ENCODE results near the gene GALNT14. TPM values are rescaled to one million over a fixed set of nuclear protein-coding genes. Genes with fewer than 3 reads are reported as not detected.

The GALNT14 gene
- total RNA-seq, 1 donor from 2014 or later = 0.45 TPM

DNA sequence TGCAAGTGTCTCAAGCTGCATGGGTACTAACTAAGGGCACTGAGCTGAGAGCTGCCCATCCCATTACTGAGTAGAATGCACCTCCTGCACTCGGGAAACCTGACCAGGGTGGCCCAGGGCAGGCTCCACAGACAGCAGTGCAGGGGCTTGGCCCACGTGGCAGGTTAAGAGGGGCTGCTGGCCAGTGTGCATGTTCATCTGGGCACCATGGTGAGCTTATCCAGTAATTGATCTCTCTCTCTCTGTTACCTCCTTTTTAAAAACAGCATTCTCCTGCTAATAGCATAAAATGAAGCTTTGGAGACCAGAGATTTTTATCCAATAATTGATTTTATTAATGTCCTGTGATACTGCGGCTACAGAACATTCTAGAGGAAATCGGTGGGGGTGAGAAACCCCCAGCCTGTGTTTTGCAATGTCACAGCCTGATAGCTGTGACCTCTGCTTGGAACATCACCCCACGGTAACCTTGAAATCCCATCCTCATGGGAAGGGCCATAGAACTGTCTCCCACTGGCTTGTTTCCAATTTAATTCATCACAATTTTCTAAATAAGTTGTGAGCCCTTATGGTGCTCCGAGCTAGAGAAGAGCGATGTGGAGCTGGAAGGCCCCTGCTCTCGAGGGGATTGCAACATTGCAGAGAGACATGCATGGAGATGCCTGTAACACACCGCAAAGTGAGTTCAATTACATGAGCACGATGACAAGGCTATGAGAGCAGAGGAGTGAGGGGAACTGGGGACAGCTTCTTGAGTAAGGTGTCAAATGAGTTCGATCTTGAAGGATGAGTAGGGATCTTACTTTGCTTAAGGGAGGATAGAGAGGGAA lies 143.8 kb downstream of the GALNT14 start:
- ATAC-seq = peak; percentile 37
- intact Hi-C loops (cut with micrococcal nuclease) = no loop called here
- no peak for DNase-seq

DNA sequence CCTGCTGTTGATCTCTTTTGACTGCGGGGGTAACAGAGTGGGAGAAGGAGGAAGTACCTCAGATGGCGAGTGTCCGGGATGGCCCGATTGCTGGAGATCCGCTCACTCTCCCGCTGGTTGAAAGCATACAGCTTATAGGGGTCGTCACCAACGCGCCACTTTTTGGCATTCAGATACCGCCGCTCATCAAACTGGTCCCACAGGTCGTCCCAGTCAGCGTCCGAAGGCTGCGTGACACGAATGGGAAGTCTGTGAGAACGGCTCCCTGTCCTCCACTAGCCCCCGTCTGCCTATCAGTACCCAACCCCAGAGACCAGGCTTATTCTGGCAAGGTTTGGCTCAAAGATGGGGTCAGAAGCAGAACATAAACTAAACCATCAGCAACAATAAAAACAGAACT lies 145.5 kb downstream of the GALNT14 start:
- DNase-seq (no peak), ATAC-seq (no peak)
- intact Hi-C loops (cut with micrococcal nuclease) = no loop called here

DNA sequence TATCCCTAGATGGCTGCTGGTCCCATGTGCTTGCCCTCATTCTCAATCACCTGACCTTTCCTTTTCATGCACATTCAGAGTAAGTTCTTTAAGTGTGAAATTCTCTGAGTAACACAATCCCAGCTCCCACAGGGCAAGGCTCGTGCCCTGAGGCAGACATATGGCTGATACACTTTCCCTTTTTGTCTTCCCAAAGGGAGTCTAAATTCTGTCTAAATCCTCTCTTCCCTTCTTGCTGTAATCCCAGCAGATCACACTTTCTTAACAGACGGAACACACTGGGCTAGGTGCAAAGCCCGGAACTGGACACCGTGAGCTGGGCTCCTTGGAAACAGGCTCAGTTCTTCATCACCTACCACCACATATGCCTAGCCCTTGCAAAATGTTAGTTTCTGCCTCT lies 147.6 kb downstream of the GALNT14 start:
- no peak for DNase-seq
- no peak for ATAC-seq
- intact Hi-C loops (cut with micrococcal nuclease) = no loop called here

DNA sequence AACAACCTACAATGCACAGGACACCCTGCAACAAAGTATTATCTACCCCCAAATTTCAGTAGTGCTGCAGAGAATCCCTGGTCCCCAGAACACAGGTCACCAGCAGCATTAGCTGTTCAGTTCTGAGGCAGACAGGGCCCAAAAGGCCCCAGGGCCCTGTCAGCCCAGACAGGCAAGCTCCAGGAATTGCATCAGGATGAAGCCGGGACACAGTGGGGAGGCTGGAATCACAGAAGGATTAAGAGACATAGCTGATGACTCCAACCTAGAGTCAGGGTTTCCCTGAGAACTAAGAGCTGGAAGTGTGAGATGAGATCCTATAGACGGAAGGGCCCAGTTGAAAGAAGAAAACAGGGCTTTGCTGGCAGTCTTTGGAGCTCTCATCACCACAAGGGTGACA lies 148.1 kb downstream of the GALNT14 start:
- ATAC-seq (no peak), DNase-seq (no peak)
- intact Hi-C loops (cut with micrococcal nuclease) = no loop called here

DNA sequence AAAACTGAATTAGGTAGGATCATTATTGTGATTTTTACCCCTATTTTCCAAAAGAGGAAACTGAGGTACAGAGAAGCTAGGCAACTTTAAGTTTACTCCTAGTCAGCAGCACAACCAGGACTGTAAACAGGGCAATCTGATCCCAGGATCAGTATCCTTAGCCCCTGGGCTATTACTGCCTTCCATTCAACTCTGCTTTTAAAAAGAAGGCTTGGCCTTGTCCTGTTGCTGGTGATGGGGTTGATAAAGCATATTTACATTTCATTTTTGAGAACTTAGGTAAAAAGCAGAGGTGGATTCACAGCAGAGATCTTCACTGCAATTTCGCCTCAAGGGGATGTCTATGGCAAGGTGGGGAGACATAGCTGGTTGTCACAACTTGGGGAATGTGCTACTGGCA lies 148.5 kb downstream of the GALNT14 start:
- intact Hi-C loops (cut with micrococcal nuclease) = no loop called here
- DNase-seq (no peak), ATAC-seq (no peak)

DNA sequence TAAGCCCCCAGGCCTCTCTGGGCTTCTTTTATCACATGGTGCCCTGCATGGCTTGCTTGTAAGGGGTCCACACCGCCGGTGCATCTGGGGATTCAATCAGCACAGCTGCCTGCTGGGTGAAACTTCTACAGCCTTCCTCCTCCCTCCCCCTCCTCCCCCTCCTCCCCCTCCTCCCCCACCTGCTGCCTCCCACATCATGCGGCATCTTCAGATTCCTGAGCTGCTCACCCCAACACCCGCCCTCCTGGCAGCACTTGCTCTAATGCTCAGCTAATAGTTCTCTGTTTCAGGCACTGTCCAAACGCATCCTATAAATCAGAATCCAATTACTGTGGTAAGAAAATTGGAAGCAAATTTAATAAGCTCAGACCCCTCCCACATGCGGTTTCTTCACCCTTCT lies 150.7 kb downstream of the GALNT14 start:
- ATAC-seq = no peak
- intact Hi-C loops (cut with micrococcal nuclease) = no loop called here
- no peak for DNase-seq

DNA sequence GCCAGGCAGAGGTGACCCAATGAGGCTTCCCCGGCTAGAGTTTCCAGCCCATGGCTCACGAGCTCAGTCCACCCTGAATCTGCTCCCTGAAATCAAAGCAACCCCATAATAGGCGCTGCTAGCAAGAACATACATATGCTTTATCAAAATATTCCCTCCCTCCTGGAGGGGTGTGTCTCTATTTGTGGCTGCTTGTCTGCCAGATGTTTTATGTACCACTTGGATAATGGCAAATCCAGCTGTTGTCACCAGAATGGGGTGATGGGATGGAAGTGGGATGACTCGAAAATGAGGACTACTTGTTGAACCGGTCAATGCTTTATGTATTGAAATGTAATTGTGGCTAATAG lies 152.0 kb downstream of the GALNT14 start:
- ATAC-seq = no peak
- no peak for DNase-seq
- intact Hi-C loops (cut with micrococcal nuclease) = no loop called here

DNA sequence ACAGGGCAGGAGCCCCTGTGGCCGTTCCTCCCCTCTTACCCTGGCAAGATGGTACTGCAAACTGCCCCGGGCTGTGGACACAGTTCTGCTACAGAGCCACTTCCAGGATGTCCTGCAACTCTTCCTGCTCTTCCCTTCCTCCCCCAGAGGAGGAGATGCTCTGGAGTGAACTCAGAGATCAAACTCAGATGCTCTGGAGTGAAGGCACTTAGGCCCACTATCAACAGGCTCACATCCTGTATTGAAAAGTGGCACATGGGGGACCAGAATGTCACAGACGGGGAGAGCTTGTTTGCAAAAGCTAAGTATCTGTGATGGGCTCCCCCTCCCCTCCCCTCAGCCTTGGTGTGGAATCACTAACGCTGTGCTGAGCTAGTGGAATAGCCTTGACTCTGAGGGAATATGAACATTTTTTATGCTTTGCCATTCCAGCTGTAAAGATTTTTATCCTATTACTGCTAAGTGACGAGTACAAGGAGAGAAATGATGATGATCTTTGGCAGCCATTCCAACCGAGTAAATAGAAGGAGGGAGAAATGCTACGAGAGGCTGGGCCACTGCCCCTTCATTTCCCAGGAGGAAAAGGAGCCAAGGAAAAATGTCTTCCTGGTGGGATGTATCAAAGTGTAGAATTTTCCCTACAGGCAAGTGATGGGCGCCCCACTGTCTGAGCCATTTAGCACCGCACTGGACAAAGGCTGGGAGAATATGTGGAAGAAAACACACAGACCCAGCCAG lies 152.6 kb downstream of the GALNT14 start:
- ATAC-seq (no peak), DNase-seq (no peak)
- intact Hi-C loops (cut with micrococcal nuclease) = no loop called here

DNA sequence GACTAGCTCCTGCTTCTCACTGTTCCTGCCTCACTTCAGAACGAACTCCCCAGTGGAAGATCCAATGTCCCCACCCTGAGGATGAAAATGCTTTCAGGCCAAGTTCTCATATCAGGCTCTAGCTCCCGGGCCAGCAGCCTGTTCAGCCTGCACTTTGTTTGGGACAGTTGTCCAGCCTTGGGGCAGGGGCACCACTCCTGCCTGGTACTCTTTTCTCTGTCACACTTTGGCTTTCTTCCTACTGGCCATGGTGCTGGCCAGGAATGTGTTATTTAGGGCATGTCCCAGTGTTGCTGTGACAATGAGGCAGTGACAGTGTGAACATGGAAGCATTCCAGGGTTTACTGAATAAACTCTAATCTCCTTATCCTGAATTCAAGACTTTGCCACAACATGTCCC lies 154.1 kb downstream of the GALNT14 start:
- DNase-seq (peak; percentile 69), ATAC-seq (peak; percentile 92)
- intact Hi-C loops (cut with micrococcal nuclease) = no loop called here

DNA sequence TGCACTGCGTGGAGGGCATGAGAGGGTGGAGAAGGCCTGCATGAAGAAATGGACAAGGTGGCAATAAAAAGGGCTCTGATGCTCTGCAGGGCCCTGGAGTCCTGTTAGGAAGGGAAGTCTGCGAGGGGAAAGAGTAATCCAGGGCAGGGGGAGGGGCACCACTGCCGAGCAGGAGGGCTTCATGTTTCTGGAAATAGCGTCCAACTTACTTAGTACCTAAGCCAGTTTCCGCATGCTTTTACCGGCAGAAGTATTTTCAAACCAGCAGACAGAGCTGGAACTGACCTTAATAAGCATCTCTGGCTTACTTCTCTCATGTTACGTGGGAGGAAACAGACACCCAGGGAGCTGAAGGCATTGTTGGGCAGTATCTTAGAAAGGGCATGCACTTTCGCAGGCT lies 156.7 kb downstream of the GALNT14 start:
- ATAC-seq (no peak), DNase-seq (no peak)
- intact Hi-C loops (cut with micrococcal nuclease) = no loop called here

DNA sequence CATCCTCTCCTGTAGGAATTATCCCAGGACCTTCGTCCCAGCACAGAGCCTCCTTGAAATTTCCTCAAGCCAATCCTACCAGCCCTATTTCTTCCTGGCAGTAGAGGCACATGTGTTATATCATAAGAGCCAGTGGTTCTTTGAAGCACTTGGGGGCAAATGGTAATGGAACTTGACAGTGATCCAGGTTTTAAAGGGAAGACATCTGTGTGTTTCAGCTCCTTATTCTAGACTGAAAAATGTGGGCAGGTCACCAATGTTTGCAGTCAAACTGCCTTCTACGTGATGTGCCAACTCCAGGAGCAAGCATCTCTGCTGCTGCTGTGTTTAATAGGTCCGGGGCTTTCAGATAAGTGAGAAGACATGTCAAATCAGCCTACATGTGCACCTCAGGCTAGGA lies 157.1 kb downstream of the GALNT14 start:
- intact Hi-C loops (cut with micrococcal nuclease) = no loop called here
- DNase-seq (no peak), ATAC-seq (no peak)

DNA sequence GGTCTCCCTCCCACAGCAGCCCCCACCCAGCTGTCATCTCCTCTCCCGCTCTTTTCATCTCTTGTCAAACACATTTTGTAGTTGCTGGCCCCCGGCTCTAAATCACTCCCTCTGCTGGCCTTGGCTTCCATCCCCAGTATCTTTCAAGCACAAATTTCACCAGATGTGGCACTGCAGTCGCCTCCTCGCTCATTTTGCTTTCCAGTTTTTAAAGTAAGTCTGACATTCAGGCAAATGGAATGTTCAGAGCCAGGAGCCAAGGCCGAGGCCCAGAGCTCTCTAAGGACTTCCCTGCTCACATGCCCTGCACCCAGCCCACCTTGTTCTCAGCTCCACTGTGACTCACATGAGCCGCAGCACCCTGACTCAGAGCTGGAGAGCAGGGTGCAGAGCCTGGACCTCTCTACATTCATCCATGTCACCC lies 158.4 kb downstream of the GALNT14 start:
- ATAC-seq (peak; percentile 66), DNase-seq (peak; percentile 50)
- intact Hi-C loops (cut with micrococcal nuclease) = no loop called here

DNA sequence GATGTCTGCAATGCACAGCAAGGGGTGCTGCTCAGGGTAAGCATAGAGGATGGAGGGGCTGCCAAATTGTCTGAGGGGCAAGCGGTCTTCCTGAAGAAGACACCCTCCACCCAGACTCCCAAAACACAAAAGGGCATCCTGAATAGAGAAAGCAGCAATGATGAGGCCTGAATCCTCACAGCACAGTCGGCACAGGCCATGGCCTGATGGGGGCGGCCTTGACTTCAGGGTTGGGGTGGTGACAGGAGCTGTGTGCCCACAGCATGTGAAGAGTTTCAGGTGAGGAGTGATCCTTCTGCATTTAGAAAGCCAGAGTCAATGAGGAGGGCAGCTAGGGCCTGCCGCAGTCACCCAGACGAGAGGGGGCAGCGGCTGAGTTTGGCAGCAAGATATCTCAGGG lies 159.4 kb downstream of the GALNT14 start:
- DNase-seq (no peak), ATAC-seq (no peak)
- intact Hi-C loops (cut with micrococcal nuclease) = no loop called here

DNA sequence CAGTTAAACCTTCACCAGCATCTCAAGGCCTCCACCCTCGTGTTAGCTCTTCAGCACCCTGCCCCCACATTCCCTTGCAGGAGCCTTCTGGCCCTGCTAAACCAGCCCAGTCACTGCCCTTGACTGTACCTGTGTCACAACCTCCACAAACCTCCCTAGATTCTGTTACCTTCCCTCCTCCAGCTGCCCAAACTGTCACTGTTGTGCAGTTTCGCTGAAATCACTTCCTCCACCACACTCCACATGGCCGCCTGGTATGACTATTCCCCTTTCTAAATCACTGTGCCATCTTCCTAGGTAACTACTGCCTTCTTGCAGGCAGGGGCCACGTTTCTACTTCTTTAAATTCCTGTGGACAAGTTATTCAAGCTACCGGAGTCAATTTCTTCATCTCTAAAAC lies 160.2 kb downstream of the GALNT14 start:
- ATAC-seq = no peak
- no peak for DNase-seq
- intact Hi-C loops (cut with micrococcal nuclease) = no loop called here

DNA sequence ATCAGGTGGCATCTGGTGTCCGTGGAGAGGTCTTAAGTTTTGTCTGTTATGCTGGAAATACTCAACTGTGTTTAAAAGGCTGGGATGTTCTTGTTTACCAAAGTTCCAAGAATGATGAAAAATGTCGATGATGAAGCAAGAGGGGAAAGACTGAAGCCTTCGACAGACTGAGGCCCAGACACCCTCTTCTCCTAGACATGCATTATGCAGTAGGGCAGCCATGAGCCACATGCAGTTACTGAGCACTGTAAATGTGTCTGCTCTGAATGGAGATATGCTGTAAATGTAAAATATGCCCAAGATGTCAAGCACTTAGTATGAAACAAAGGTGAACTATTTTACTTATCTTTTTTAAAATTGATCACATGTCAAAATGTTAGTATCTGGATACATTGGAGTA lies 163.1 kb downstream of the GALNT14 start:
- intact Hi-C loops (cut with micrococcal nuclease) = no loop called here
- DNase-seq (no peak), ATAC-seq (no peak)

DNA sequence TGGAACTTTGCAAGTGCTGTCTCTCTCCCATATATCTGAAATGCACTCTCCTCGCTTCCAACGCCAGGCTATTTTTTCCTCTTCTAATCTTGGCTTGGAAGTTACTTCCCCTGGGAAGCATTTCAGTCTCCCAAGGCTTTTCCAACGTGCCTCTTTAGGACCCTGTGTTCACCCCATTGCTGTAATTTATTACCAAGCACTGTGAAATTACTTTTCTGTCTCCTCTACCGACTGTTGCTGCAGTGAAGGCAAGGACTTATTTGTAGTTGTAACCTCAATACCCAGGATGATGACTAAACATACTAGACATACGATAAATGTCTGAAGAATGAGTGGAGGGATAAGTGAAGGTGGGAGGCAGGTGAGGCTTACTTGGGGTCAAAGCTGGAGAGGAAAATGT lies 163.7 kb downstream of the GALNT14 start:
- DNase-seq = no peak
- ATAC-seq = peak; percentile 46
- intact Hi-C loops (cut with micrococcal nuclease) = no loop called here

DNA sequence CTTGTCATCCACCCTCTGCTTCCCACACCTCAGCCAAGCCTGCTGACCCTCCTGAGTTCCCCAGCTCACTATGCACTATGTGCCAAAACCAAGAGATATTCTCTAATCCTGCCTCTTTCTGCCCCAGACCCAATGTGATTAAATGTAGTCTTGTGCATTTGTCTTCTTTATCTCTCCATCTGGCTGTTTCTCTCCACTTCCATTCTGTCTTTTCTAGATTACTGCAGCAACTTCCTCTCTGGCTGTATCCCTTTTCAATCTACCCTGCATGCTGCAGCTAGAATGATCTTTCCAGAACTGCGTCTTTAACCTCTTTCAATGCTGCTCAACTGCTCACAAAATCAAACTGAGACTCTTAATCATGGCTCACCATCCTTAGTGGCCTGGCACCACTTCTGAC lies 164.1 kb downstream of the GALNT14 start:
- intact Hi-C loops (cut with micrococcal nuclease) = no loop called here

DNA sequence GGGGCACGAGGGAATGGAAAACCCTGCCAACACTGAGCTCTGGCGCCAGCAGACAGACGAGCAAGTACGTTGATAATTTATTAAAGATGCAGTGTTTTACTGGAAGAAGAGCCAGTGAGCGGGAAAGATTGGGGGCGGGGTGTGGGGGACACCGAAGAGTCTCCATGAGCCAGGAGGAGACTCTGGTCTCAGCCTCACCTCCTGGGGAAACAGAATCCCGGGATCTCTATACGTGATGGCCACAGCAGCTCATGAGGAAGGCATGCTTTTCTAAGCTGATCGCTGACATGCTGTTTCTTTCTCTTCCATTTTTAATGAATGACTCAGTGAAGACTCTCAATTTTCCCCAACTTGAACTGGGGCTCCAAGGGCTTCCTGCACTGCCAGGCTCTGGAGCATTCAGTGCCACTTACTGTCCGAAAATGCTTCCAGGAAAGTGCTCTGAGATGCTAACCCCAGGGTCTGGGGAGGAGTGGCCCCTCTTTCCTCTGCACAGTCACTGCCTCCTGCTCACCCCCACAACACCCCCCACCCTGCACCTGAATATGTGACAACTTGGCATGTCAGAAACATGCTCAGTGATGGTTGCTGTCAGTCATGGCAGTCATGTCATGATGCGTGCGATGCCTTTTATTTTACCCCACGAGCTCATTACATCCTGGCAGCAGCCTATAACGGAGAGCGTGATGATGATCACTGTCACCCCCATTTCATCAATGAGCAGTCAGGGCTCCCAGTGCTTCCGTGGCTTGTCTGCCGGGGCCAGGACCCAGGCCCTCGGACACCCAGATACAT lies 166.8 kb downstream of the GALNT14 start:
- ATAC-seq = no peak
- no peak for DNase-seq
- intact Hi-C loops (cut with micrococcal nuclease) = no loop called here

More for the DNA sequence above, 164.1 kb downstream of the GALNT14 start:
- ATAC-seq = no peak
- no peak for DNase-seq

DNA sequence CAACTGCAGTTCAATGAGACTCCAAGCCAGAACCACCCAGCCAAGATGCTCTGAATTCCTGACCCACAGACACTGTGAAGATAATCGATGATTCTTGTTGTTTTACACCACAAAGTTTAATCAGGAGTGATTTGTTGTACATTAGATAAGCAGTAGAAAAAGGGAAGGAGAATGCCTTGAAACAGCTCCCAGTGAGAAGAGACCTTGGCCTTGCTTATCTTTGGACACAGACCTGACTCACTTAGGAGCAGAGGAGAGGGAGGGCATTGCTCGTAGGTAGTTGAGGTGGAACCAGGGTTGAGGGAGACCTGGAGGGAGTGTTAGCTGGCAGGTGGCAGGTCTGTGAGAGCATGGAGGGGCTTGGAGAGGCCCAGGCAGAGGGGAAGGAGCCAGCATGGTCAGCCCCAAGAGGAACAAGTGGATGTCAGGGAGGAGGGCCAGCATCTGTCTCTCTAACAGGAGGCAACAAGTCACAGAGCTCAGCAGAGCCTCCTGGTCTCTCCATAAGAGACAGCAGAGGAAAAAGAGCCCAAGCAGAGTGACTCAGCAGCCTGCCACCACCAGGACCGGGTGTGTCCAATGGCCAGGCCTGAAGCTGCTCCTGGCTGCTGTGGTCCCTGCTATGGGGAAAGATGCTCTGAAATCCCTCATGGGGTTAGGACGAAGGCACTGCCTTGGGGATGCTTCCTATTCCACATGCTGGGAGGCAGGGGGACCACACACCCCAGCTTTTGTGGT lies 169.4 kb downstream of the GALNT14 start:
- DNase-seq (no peak), ATAC-seq (no peak)
- intact Hi-C loops (cut with micrococcal nuclease) = no loop called here

Data from left ventricle myocardium superior (tissue), 1 donor.